Hematopoietic multipotent progenitor cell treated with erythropoietin and hydrocortisone succinate and interleukin-3 and kit ligand, for 17 days (in vitro differentiated cells): ENCODE measurements around the gene ZEB1.
"Not testable (repeated sequence)": the region's sequence is repeated elsewhere in the genome, so short reads cannot be mapped to it uniquely, and the experiment has no call there.

Experiments used
- DNase-seq: peaks from one replicate; pipeline ENCODE4 v3.0.0-alpha.2; 2015; ENCODE audit warnings: low spot score

Gene ZEB1

DNA sequence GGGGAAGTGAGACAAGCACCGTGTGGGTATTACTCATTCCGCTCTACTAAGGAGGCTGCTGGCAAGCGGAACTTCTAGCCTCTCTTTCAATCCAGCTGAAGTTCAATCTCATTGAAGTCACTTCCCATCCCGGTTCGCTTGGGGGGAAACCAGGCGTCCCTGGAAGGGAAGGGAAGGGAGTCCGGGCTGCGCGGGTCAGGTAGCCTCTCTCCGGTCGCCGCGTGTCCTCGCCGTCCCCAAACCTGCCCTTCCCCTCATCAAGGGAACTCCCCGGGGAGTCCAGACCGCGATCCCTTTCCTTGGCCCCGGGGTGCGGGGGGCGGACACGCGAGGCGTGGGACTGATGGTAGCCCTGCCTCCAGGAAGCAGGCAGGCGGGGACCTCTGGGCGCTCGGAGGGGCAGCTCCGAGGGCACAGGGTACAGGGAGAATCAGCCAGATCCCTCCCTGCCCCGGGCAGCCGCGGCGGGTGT, 598 bp upstream of the ZEB1 start:
- peak; percentile 6 for DNase-seq

DNA sequence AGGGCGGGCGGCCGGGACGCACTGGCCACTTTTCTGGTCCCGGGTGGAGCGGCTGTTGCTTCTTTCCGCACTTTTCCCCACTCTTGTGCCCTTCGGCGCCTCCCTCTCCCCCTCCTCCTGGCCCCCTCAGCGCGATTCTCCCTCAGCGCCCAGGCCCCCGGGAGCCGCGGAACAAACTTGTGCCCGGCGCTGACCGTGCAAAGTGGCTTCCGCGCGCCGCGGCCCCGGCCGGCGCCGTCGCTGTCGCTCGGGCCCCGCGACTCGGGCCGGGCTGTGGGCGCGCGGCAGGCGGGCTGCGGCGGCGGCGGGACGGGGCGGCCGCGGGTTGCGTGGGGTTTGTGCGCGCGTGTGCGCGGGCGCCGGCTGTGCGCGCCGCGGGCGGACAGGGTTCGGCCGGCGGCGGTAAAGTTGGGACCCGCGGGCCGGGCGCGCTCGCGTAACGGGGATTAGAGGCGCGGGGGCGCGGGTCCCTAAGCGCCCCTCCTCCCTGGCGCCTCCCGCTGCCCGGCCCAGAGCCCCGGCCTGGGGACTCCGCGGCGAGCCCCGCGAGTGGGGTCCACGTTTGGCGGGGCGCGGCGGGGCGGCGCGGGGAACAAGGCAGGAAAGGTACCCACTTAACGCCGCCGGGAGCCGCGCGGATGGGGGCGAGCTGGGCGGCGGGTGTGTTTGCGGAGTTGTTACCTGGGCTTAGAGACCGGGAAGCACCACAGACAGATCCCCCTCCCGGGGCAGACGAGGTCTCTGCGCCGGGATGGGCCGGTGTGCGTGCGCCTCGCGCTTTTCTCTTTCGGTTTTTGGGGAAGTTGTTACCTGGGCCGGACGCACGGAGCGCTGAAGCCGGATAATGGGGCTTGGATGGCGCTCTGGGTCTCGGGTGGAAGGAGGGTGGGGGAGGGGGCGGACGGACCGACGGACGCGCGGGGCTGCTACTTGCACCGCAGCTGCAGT, 860 bp downstream of the ZEB1 start:
- no peak for DNase-seq

DNA sequence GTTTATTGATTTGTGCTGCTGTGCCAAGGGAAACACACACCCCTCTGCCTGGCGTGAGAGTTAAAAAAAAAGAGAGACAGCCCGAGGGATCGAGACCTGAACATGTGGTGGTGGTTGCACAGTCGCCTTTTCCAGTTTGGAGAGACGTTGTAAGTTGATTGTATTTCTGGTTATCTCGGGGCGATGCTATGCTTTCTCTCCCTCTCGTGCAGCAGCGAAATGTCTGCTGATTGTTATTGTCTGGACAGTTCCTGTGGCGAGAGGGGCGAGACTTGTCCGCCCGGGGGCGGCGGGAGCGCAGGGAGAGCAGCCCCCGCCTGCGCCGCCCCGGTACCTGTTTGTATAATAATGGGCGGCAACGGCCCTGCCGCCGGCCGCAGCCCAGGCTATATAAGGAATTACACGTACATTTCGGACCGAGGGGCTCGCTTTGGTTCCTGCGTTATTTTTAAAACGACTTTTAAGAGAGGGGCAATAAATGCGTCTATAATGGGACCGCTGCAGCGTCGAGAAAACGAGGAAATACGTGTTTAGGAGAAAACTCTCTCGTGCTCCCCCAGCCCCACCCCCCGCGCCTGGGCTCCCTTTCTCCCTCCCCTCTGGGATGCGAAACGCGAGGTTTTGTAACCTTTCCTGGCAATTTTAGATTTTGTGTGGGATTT, 1.7 kb downstream of the ZEB1 start:
- DNase-seq, result no peak

DNA sequence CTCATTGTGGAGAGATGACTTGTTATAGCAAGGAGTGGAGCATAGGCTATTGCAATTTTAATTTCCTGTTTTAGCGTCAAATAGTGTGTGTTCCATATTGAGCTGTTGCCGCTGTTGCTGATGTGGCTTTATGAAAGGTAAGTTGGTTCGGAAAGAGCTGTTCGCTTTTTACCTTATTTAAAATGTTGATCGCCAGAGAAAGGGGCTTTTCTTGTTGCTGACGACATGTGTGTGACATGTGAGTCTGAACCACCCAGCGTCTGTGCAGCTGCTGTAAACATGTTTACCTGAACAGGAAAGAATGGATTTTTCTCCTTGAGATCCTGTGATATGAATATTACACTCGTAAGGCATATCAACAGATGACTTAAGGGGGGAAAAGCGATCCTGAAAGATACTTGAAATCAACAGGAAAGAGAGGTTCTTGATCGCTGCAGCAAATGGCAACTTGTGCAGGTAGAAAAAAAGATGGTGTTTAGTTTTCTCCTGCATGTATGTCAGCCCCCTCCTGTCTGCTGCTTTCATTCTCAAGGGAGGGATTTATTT, 2.5 kb downstream of the ZEB1 start:
- DNase-seq, result no peak

DNA sequence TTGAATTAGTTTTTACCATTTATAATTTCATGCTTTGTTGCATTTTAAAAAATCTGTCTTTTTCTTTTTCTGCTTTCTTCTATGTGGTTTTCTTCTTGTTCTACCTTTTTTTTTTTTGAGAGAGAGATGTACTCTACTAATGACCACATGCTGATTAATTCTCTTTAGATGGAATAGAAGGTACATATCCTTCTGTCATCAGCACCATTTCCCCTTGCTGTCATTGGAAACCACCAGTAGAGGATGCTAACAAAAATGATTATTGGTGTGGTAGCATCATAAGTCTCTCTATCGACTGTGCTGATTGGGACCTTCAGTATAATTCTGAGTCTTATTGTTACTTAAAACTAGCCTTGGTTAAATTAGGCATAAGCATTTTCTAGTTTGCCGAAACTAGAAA, 3.6 kb downstream of the ZEB1 start:
- DNase-seq, result no peak

DNA sequence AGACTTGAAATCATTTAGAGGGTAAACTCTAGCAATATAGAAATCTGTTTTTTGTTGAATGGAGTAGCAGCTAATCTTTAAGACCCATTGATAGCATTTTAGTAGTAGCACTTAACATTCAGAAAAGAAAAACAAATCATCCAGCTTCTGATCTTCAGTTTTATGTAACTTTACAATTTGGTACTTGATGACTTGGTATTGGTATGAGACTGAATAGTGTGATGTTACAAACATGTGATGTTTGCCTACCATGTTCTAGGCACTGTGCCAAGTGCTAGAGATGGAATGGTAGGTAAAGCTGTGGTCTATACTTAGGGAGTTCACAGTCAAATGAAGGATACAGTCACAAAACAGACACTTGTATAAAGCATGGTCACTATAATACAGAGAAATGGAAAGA, 21.3 kb downstream of the ZEB1 start:
- DNase-seq, result no peak

DNA sequence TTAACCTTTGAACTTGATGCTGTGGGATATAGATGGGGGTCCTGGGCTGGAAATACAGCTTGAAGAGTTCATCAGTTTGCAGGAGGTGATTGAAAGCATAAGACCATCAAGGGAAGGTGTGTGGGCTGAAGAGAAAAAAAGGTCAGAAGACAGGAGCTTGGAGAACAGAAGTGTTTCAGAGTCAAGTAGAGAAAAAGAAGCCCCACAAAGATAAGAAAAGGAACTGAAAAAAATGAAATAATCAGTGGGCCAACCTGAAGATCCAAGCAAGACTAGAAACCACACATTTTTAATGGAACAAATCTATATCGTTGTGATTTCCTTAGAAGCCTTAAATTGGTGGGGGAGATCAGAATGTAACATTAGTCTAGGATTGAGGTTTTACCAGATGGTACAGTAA, 22.5 kb downstream of the ZEB1 start:
- no peak for DNase-seq

DNA sequence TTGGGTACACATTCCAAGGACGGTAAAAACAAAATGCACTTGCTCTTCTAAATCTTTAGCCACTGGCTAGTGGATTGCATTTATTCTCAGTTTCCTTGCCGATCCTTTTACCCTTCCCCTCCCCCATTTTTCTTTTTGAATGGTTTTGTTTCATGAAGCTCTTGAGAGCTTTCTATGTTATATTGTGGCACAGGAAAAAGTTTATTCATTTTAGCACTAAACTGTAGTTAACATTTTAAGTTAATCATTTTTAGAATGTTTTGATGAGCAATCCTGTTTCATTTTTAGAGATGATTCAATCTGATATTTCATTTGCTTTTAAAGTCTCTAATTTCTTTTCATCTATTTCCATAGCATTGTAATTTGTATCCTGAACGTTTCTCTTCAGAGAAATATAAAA, 24.0 kb downstream of the ZEB1 start:
- DNase-seq, result no peak

DNA sequence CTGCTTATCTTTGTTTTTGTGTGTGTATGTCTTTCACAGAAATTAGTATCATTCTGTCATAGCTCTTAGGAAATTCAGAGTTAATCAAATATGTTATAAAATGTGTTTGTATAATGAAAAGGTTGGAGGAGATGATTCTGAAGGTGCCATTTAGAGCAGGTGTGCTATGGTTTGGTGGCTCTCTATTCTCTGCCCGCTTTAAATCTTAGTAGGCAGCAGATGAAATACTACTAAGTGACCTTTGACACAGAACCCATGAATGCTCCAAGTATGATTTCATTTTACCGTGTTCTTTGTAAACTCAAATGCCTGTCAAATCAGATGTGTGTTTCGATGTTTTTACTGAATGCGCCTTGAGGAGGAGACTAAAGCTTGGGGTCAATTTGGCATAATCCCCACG, 24.5 kb downstream of the ZEB1 start:
- DNase-seq, result no peak

DNA sequence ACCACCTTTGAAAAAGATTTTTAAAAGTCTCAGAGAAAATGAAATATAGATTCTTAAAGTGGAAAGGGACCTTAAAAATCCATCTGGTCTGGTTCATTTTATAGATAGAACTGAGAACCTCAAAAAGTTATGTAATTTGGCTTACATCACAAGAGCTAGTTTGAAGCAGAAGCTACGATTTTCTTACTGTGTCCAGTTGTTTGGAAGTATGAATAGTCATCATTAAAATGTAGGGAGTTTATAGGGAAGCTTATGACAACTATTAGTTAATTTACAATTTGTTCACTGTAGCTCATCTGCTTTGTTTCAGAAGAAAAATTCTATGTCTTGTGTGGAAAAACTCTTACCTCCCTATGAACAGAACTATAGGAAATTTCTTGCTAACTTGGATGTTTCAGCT, 26.9 kb downstream of the ZEB1 start:
- DNase-seq, result no peak

DNA sequence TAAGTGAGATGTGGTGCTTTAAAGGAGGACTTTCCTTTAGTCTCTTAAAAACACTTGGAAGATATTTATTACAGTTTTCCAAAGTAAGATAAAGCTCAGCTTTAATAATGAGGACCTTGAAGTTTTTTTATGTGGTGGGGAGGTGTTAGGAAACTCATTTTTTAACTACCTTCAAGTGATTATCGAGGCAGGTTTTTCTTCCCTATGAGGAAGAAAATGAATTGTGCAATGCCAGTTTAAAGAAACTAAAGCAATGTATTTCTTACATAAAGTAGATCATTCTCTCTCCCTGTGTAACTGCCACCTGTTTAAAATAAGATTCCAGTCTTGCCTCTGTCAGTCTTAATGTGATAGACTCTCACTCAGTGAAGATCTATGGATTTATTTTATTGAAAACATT, 27.9 kb downstream of the ZEB1 start:
- no peak for DNase-seq

DNA sequence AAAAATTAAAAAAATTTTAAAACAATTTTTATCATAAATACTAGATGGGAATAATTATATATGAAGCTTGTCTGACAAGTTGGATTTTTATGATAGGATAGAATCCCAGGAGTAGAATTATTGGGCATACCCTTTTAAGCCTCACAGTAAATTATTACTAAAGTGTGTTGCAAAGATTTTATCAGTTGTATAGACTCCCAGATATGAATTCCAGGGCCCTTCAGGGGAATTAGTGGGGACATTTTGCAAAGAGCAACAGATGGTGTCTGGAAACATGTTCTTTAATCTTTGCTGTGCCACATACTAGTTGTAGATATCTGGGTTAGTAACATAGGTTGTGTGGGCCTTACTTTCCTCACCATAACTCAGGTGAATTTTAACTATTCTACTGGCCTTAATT, 28.7 kb downstream of the ZEB1 start:
- DNase-seq, result no peak

DNA sequence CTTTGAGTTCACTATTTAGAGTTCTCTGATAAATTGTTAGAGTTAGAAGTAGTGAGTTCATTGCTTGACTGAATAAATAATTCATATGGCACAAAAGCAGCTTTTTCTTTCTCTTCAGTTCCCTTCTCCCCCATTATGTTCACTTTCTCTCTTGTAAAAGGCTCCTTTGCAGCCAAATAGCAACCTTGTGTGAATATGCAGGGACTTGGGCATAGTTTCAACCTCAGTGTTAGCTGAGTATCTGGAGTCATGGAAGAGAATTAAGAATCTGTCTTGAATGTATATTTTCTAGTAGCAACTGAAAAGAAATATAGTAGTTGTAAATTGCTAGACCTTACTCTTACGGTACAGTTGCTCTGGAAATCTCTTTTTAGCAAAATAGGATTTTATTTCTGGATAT, 31.9 kb downstream of the ZEB1 start:
- no peak for DNase-seq

DNA sequence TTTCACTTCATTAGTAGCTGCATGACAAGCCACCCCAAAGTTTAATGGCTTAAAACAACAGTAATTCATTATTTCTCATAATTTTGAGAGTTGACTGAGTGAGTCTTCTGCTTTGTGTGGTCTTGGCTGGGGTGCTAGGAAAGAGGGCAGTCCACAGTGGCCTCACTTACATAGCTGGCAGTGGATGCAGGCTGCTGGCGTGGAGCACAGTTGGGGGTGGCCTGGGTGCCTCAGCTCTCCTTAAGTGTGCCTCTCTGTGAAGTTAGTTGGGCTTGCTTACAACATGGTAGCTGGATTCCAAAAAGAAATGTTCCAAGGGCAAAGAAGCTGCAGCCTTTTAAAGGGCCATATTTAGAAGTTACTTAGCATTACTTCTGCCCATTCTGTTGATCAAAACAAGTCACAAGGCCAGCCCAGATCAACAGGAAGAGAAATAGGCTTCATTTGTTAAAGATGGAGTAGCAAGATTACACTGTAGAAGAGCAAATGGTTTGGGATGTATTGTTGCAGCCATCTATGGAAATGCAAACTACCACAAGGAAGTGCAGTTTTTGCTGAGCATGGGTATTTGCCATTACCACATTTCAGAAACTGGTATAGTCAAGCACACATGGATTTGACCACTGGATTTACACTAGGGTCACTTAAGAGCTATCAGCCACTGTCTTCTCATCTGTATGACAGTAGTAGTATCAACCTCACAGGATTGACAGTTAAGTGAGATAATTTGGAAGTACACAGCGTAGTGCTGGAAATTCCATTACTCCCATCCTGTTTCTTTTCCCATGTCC, 33.6 kb downstream of the ZEB1 start:
- no peak for DNase-seq

DNA sequence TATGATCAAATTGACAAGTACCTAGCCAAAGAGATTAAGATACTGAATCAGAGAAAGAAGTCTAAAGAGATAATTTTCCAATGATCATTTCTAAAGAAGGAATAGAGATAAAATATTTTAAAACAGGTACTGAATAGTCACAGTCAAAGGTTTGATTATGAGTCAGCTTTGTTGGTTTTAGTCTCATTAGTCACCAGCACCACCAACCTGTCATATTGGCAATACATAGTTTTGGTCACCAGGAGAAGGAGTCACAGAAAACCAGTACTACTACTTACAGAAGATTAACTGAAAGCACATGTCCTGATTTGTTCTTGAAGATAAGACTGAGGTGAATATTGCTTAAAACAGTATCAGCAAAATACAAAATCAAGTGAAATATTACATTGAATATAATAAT, 34.6 kb downstream of the ZEB1 start:
- DNase-seq, result no peak

DNA sequence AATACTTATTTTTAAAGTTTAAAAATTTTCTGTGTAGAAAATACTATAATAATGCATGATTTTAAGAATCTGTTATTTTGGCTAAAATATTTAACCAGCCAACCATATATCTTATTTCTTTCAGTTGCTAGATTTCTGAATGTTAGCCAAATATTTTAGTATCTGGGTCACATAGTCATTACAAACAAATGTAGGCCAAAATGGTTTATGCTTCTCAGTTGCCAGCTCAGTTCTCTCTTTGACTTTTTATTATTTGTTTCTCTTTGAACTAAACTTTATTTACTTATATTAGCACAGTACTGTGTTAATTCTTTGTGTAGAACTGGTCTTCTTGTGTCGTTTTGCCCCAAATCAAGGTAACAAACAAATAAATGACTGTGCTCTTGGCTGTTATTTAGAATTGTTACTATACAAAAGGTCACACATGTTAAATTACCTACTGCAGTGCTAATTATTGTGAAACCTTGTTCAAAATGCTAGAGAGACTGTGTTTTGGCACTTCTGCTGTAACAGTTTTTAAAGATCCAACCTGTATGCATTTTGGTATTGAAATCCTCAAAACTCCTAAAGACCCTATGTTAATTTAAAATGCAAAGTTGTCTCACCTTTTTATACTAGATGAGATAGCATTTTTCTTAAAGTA, 39.8 kb downstream of the ZEB1 start:
- no peak for DNase-seq

DNA sequence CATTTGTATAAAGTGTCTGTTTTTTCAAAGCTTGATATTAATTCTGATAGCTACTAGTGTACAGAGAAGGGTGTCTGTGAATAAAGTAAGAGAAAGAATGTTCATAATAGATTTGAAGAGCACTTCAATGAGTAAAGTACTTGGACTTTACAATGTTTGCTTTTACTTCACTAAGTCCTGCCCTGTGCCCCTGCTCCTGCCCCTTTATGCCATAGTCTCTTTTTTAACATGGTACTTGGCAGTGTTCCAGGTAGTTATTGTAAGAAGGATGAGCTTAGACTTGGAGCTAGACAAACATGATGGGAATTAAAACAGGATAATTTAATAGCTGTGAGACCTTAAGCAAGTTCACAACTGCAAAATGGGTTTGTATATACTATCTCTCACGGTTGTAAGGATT, 41.0 kb downstream of the ZEB1 start:
- no peak for DNase-seq

DNA sequence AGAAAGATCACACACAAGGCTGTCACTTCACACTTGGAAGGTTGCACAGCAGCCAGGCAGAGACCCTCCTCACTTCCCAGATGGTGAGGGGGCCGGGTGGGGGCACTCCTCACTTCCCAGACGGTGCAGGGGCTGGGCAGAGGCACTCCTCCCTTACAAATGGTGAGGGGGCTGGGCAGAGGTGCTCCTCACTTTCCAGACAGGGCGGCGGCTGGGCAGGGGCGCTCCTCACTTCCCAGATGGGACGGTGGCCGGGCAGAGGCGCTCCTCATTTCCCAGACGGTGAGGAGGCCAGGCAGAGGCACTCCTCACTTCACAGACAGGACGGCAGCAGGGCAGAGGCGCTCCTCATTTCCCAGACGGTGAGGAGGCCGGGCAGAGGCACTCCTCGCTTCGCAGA, 42.5 kb downstream of the ZEB1 start:
- DNase-seq, result not testable (repeated sequence)

DNA sequence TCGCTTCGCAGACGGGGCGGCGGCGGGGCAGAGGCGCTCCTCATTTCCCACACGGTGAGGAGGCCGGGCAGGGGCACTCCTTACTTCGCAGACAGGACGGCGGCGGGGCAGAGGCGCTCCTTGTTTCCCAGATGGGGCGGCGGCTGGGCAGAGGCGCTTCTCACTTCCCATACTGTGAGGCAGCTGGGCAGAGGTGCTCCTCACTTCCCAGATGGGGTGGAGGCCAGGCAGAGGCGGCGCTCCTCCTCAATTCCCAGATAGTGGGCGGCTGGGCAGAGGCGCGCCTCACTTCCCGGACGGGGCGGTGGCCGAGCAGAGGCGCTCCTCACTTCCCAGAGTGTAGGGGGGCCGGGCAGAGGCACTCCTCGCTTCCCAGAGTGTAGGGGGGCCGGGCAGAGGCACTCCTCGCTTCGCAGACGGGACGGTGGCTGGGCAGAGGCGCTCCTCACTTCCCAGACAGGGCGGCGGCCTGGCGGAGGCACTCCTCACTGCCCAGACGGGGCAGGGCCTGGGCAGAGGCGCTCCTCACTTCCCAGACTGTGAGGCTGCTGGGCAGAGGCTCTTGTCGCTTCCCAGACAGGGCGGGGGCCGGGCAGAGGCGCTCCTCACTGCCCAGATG, 43.1 kb downstream of the ZEB1 start:
- no peak for DNase-seq

DNA sequence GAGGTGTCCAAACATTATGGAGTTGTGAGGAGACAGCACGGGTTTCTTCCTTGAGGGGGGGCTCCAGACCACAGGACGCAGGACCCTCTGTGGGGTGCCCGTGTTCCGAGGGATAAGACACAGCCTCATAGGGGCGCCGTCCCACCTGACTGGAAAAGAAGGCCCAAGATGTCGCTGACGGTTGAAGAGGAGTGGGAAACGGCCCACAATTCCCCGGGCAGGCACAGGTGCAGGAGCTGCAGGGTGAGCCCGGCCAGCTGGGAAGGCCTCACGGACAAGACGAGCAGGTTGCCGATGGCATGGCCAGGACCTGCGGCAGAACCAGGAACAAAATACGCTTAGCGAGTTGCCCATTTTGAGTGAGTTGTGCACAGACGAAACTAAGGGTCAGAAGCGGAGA, 44.7 kb downstream of the ZEB1 start:
- DNase-seq, result not testable (repeated sequence)

DNA sequence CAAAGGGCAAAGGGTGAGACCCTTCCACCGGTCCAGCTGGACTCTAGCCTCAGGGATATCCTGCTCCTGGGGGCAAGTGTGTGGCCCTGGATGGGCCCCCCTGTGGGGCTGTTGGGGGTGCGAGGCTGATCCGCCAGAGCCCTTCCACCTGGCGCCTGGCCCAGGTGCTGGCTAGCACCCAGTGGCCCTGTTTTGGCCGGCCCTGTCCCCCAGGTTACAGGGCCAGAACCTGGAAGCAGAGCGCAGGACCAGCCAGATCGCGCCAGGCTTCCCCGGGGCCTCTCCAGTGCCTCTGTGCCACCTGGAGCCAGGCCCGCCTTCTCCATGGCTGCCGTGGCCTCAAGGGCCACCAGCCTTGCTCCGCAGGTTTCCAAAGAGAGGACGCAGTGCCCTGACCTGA, 45.2 kb downstream of the ZEB1 start:
- not testable (repeated sequence) for DNase-seq
